ENCODE measurements around the gene USP9Y.
"Not testable (repeated sequence)": the region's sequence is repeated elsewhere in the genome, so short reads cannot be mapped to it uniquely, and the experiment has no call there.

USP9Y gene

DNA sequence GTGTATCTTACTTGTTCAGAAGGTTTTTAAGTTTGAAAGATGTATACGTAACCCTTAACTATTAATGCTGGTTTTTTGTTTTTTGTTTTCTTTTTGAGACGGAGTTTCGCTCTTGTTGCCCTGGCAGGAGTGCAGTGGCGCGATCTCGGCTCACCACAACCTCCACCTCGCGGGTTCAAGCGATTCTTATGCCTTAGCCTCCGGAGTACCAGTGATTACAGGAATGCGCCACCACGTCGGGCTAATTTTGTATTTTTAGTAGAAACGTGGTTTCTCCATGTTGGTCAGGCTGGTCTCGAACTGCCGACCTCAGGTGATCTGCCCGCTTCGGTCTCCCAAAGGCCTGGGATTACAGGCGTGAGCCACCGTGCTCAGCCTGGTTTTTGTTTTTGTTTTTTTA lies 37.2 kb upstream of the USP9Y start:
- H3K18ac ChIP-seq (ENCODE audit: low read length); H3K27me3 ChIP-seq (ENCODE audit: insufficient read depth, low read length, poor library complexity); H3K4me1 ChIP-seq (ENCODE audit: control insufficient read depth, low read depth, low read length); H2BK120ac ChIP-seq (ENCODE audit: low read depth, low read length); H4K8ac ChIP-seq (ENCODE audit: low read depth, low read length); H3K23ac ChIP-seq (ENCODE audit: low read length); H3K36me3 ChIP-seq (ENCODE audit: control insufficient read depth, insufficient read depth, low read length); H3K4ac ChIP-seq (ENCODE audit: low read depth, low read length); H4K5ac ChIP-seq (ENCODE audit: low read length); DNase-seq; H3K79me1 ChIP-seq (ENCODE audit: low read length); H2BK5ac ChIP-seq (ENCODE audit: low read length); H2AK5ac ChIP-seq (ENCODE audit: low read length); H2BK15ac ChIP-seq (replicated peaks; ENCODE audit: low read depth); H3K27ac ChIP-seq (ENCODE audit: low read depth, low read length): not testable (repeated sequence)
- no CpG with 5 or more reads among the region's 20 CpGs for WGBS (ENCODE audit: extremely low coverage, insufficient coverage, low lambda C conversion rate)
- Histone ChIP-seq H3K56ac (ENCODE audit: low read length) (peak overlapping the region; percentile 15), H3K4me3 (ENCODE audit: low read length) (peak overlapping the region; percentile 15), H3K4me2 (ENCODE audit: low read length) (peak overlapping the region; percentile 13), H3K79me2 (ENCODE audit: control insufficient read depth, insufficient read depth, low read length) (peaks cover 33% of the 10 kb centered on the region), H3K9ac (ENCODE audit: low read length) (peak overlapping the region; percentile 48)

- H3K23ac ChIP-seq (ENCODE audit: low read length), result no peak overlapping the region
- H3K36me3 ChIP-seq (ENCODE audit: control insufficient read depth, insufficient read depth, low read length), result no peaks in the 10 kb centered on the region
- H4K5ac ChIP-seq (ENCODE audit: low read length), result no peak overlapping the region
- H4K8ac ChIP-seq (ENCODE audit: low read depth, low read length), result no peak overlapping the region
- no CpG with 5 or more reads among the region's 2 CpGs for WGBS (ENCODE audit: extremely low coverage, insufficient coverage, low lambda C conversion rate)
- no peak overlapping the region for H3K9ac ChIP-seq (ENCODE audit: low read length)
- no peak overlapping the region for H3K18ac ChIP-seq (ENCODE audit: low read length)
- peaks cover 2% of the 10 kb centered on the region for H3K4me1 ChIP-seq (ENCODE audit: control insufficient read depth, low read depth, low read length)
- peaks cover 23% of the 10 kb centered on the region for H3K79me2 ChIP-seq (ENCODE audit: control insufficient read depth, insufficient read depth, low read length)
- no peak overlapping the region for H3K4me3 ChIP-seq (ENCODE audit: low read length)
- no peak overlapping the region for H3K4me2 ChIP-seq (ENCODE audit: low read length)
- no peak overlapping the region for H3K56ac ChIP-seq (ENCODE audit: low read length)
- no peaks in the 10 kb centered on the region for H3K27me3 ChIP-seq (ENCODE audit: insufficient read depth, low read length, poor library complexity)
- H3K27ac ChIP-seq (ENCODE audit: low read depth, low read length), result no peak overlapping the region
- H2AK5ac ChIP-seq (ENCODE audit: low read length), result no peak overlapping the region
- no peak overlapping the region for H3K4ac ChIP-seq (ENCODE audit: low read depth, low read length)
- H2BK15ac ChIP-seq (replicated peaks; ENCODE audit: low read depth), result no peak overlapping the region
- H2BK5ac ChIP-seq (ENCODE audit: low read length), result no peak overlapping the region
- H3K79me1 ChIP-seq (ENCODE audit: low read length), result no peaks in the 10 kb centered on the region
- H2BK120ac ChIP-seq (ENCODE audit: low read depth, low read length), result no peak overlapping the region
- no peak for DNase-seq
These were observed 22.9 kb upstream of the USP9Y start for GRCh38 chrY:12678111-12678510.

DNA sequence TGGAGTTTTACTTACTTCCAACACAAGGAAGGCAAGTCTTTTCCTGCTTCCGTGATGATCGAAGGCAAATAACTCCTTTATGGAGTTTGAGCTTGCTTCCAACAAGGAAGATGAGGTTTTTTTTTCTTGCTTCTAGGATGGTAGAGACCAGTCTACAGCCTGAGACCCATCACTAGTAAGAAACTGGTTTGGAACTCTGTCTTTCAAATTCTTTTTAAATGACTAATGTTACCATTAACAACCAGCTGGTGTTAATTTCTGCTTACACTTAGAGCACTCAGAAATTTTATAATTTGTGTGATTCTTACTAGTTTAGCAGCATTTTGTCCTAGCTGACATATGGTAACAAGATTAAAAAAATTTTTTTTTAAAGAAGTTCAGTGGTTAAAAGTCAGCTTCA lies 19.5 kb upstream of the USP9Y start:
- H2BK15ac ChIP-seq (replicated peaks; ENCODE audit: low read depth), result no peak overlapping the region
- no peak overlapping the region for H3K4me3 ChIP-seq (ENCODE audit: low read length)
- H3K9ac ChIP-seq (ENCODE audit: low read length), result no peak overlapping the region
- no peaks in the 10 kb centered on the region for H3K79me1 ChIP-seq (ENCODE audit: low read length)
- H4K5ac ChIP-seq (ENCODE audit: low read length), result no peak overlapping the region
- DNase-seq, result peak; percentile 28
- H3K4me1 ChIP-seq (ENCODE audit: control insufficient read depth, low read depth, low read length), result peaks cover 2% of the 10 kb centered on the region
- no peak overlapping the region for H4K8ac ChIP-seq (ENCODE audit: low read depth, low read length)
- no CpG with 5 or more reads among the region's 2 CpGs for WGBS (ENCODE audit: extremely low coverage, insufficient coverage, low lambda C conversion rate)
- no peaks in the 10 kb centered on the region for H3K36me3 ChIP-seq (ENCODE audit: control insufficient read depth, insufficient read depth, low read length)
- no peak overlapping the region for H3K4me2 ChIP-seq (ENCODE audit: low read length)
- no peak overlapping the region for H2AK5ac ChIP-seq (ENCODE audit: low read length)
- no peak overlapping the region for H3K18ac ChIP-seq (ENCODE audit: low read length)
- H3K27me3 ChIP-seq (ENCODE audit: insufficient read depth, low read length, poor library complexity), result no peaks in the 10 kb centered on the region
- H3K23ac ChIP-seq (ENCODE audit: low read length), result no peak overlapping the region
- no peak overlapping the region for H2BK120ac ChIP-seq (ENCODE audit: low read depth, low read length)
- H2BK5ac ChIP-seq (ENCODE audit: low read length), result no peak overlapping the region
- H3K4ac ChIP-seq (ENCODE audit: low read depth, low read length), result no peak overlapping the region
- H3K56ac ChIP-seq (ENCODE audit: low read length), result no peak overlapping the region
- peaks cover 21% of the 10 kb centered on the region for H3K79me2 ChIP-seq (ENCODE audit: control insufficient read depth, insufficient read depth, low read length)
- no peak overlapping the region for H3K27ac ChIP-seq (ENCODE audit: low read depth, low read length)

DNA sequence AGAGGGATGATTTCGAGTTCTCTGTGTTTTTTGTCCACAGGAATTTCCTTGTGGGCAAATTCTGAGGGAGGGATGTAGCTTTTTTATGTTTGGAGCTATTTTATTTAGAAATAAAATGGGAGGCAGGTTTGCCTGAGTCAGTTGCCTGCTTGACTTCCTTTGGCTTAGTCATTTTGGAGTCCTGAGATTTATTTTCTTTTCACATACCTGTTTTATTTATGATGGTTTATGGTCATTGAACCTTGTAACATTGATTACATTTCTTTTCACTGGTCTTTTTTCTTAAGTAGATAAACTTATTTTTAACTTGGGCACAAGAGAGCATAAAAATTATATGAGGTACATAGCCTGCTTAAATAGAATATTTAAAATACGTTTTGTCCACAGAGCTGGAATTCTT lies 12.7 kb upstream of the USP9Y start:
- H2BK120ac ChIP-seq (ENCODE audit: low read depth, low read length), result no peak overlapping the region
- no CpG with 5 or more reads among the region's 2 CpGs for WGBS (ENCODE audit: extremely low coverage, insufficient coverage, low lambda C conversion rate)
- no peaks in the 10 kb centered on the region for H3K27me3 ChIP-seq (ENCODE audit: insufficient read depth, low read length, poor library complexity)
- H3K36me3 ChIP-seq (ENCODE audit: control insufficient read depth, insufficient read depth, low read length), result peaks cover 2% of the 10 kb centered on the region
- no peak overlapping the region for H3K9ac ChIP-seq (ENCODE audit: low read length)
- peak overlapping the region; percentile 28 for H4K8ac ChIP-seq (ENCODE audit: low read depth, low read length)
- no peaks in the 10 kb centered on the region for H3K79me1 ChIP-seq (ENCODE audit: low read length)
- DNase-seq, result no peak
- peaks cover 8% of the 10 kb centered on the region for H3K79me2 ChIP-seq (ENCODE audit: control insufficient read depth, insufficient read depth, low read length)
- H3K4me3 ChIP-seq (ENCODE audit: low read length), result no peak overlapping the region
- H2AK5ac ChIP-seq (ENCODE audit: low read length), result no peak overlapping the region
- H3K18ac ChIP-seq (ENCODE audit: low read length), result no peak overlapping the region
- H4K5ac ChIP-seq (ENCODE audit: low read length), result no peak overlapping the region
- no peak overlapping the region for H3K56ac ChIP-seq (ENCODE audit: low read length)
- no peak overlapping the region for H3K4ac ChIP-seq (ENCODE audit: low read depth, low read length)
- no peaks in the 10 kb centered on the region for H3K4me1 ChIP-seq (ENCODE audit: control insufficient read depth, low read depth, low read length)
- H2BK15ac ChIP-seq (replicated peaks; ENCODE audit: low read depth), result no peak overlapping the region
- no peak overlapping the region for H3K4me2 ChIP-seq (ENCODE audit: low read length)
- H3K27ac ChIP-seq (ENCODE audit: low read depth, low read length), result peak overlapping the region; percentile 66
- no peak overlapping the region for H3K23ac ChIP-seq (ENCODE audit: low read length)
- H2BK5ac ChIP-seq (ENCODE audit: low read length), result no peak overlapping the region

DNA sequence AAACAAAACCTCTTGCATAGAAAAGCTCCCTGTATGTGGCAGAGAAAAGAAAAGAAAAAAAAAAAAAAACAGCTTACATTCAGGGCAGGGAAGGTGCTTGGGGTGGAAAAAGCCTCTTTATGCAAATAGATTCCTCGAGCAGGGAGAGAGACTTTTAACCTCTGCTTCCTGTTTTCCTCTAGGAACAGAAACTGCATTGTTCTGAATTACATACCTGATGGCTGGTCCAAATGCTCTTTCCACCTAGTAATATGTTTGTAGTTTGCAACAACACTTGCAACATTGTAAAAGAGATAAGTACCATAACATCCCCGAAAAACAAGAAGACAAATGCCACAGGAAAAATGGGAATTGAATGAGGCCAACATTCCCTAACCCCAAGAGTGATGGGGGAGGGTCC lies 944 bp upstream of the USP9Y start:
- Histone ChIP-seq H3K4me2 (ENCODE audit: low read length) (no peak overlapping the region), H2BK5ac (ENCODE audit: low read length) (no peak overlapping the region), H4K8ac (ENCODE audit: low read depth, low read length) (no peak overlapping the region), H3K79me2 (ENCODE audit: control insufficient read depth, insufficient read depth, low read length) (no peaks in the 10 kb centered on the region), H3K4ac (ENCODE audit: low read depth, low read length) (no peak overlapping the region), H3K56ac (ENCODE audit: low read length) (no peak overlapping the region), H3K9ac (ENCODE audit: low read length) (no peak overlapping the region), H3K27ac (ENCODE audit: low read depth, low read length) (peak overlapping the region; percentile 36), H3K79me1 (ENCODE audit: low read length) (no peaks in the 10 kb centered on the region), H2BK120ac (ENCODE audit: low read depth, low read length) (no peak overlapping the region), H4K5ac (ENCODE audit: low read length) (no peak overlapping the region), H3K18ac (ENCODE audit: low read length) (no peak overlapping the region), H2BK15ac (replicated peaks; ENCODE audit: low read depth) (no peak overlapping the region), H3K4me1 (ENCODE audit: control insufficient read depth, low read depth, low read length) (no peaks in the 10 kb centered on the region), H2AK5ac (ENCODE audit: low read length) (no peak overlapping the region), H3K36me3 (ENCODE audit: control insufficient read depth, insufficient read depth, low read length) (no peaks in the 10 kb centered on the region), H3K23ac (ENCODE audit: low read length) (no peak overlapping the region), H3K4me3 (ENCODE audit: low read length) (no peak overlapping the region), H3K27me3 (ENCODE audit: insufficient read depth, low read length, poor library complexity) (no peaks in the 10 kb centered on the region)
- DNase-seq, result no peak
- no CpG with 5 or more reads among the region's 2 CpGs for WGBS (ENCODE audit: extremely low coverage, insufficient coverage, low lambda C conversion rate)

GRCh38 chrY:12702174-12702573 lies 1.1 kb downstream of the USP9Y start:
- Histone ChIP-seq H2BK5ac (ENCODE audit: low read length) (no peak overlapping the region), H2AK5ac (ENCODE audit: low read length) (no peak overlapping the region), H4K8ac (ENCODE audit: low read depth, low read length) (no peak overlapping the region), H3K79me2 (ENCODE audit: control insufficient read depth, insufficient read depth, low read length) (no peaks in the 10 kb centered on the region), H3K27me3 (ENCODE audit: insufficient read depth, low read length, poor library complexity) (no peaks in the 10 kb centered on the region), H3K4me2 (ENCODE audit: low read length) (no peak overlapping the region), H3K18ac (ENCODE audit: low read length) (no peak overlapping the region), H3K79me1 (ENCODE audit: low read length) (no peaks in the 10 kb centered on the region), H3K9ac (ENCODE audit: low read length) (no peak overlapping the region), H3K36me3 (ENCODE audit: control insufficient read depth, insufficient read depth, low read length) (no peaks in the 10 kb centered on the region), H4K5ac (ENCODE audit: low read length) (no peak overlapping the region), H2BK120ac (ENCODE audit: low read depth, low read length) (no peak overlapping the region), H3K56ac (ENCODE audit: low read length) (no peak overlapping the region), H2BK15ac (replicated peaks; ENCODE audit: low read depth) (no peak overlapping the region), H3K23ac (ENCODE audit: low read length) (no peak overlapping the region), H3K4me3 (ENCODE audit: low read length) (no peak overlapping the region), H3K27ac (ENCODE audit: low read depth, low read length) (no peak overlapping the region), H3K4me1 (ENCODE audit: control insufficient read depth, low read depth, low read length) (no peaks in the 10 kb centered on the region), H3K4ac (ENCODE audit: low read depth, low read length) (no peak overlapping the region)
- DNase-seq, result no peak
- no CpG with 5 or more reads among the region's 1 CpG for WGBS (ENCODE audit: extremely low coverage, insufficient coverage, low lambda C conversion rate)

Measured in mesendoderm (in vitro differentiated cells).